Mucosa of stomach (tissue), 1 donor: ENCODE results near the gene ZBTB38.

Experiments
- H3K27me3 ChIP-seq: one replicate; pipeline ENCODE4 v1.7.0; 2013; ENCODE audit warnings: mild to moderate bottlenecking, low read length; ENCODE audit not compliant: control insufficient read depth, insufficient read depth
- H3K36me3 ChIP-seq: one replicate; pipeline ENCODE4 v1.7.0; 2013; ENCODE audit warnings: low read length; ENCODE audit not compliant: control insufficient read depth, insufficient read depth
- H3K4me1 ChIP-seq: one replicate; pipeline ENCODE4 v1.7.0; 2013; ENCODE audit warnings: mild to moderate bottlenecking, low read length; ENCODE audit not compliant: control insufficient read depth, insufficient read depth
- H3K4me3 ChIP-seq: one replicate; pipeline ENCODE4 v1.7.0; 2013; ENCODE audit warnings: low read length
- H3K9ac ChIP-seq: one replicate; pipeline ENCODE4 v1.7.0; 2013; ENCODE audit warnings: mild to moderate bottlenecking, low read length, moderate library complexity
- H3K9me3 ChIP-seq: one replicate; pipeline ENCODE4 v1.7.0; 2013; ENCODE audit warnings: mild to moderate bottlenecking, low read length, moderate library complexity; ENCODE audit not compliant: control insufficient read depth
- donor health status: Pancreatic carcinoma.

ZBTB38 gene

DNA sequence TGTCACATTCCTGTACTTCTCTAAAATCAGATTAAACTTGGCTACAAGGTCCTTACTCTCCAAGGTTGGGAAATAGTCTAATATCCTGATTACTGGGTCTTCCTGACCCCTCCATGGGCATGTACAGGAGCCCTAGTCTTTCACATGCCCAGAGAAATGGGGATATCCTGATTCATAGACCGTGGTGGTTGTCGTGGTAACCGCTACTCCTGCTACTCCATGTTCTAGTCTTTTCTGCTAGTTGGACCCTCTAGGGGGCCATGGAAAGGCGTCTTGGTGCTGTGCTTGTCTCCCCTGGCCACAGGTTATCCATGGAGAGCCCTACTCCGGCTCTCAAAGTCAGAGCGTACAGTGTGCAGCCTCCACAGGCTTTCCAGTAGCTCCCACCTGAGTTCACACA is 13.1 kb upstream of the ZBTB38 start:
- H3K27me3 ChIP-seq, result no peaks in the 10 kb centered on the region
- no peak overlapping the region for H3K4me3 ChIP-seq
- no peaks in the 10 kb centered on the region for H3K9me3 ChIP-seq
- no peak overlapping the region for H3K9ac ChIP-seq
- no peaks in the 10 kb centered on the region for H3K36me3 ChIP-seq
- H3K4me1 ChIP-seq, result no peaks in the 10 kb centered on the region

DNA sequence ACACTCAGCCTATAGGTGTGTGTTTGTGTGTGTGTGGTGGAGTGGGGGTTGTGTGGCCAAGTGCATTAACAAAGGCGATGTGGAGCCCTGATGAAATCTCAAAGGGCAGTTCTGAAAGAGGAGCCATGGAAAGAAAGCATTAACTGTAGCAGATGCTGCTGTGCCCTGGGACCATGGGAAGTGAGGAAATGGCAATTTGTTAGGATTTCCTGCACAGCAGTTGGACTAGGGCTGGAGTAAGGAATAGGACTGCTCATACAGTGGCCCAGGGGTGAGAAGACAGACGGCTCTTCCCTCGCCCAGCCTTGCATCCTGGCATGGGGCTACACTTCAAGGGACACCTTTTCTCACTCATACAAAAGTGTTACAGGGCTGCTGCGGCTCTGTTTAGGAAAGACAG is 12.3 kb upstream of the ZBTB38 start:
- Histone ChIP-seq H3K9me3 (no peaks in the 10 kb centered on the region), H3K27me3 (no peaks in the 10 kb centered on the region), H3K4me1 (no peaks in the 10 kb centered on the region), H3K36me3 (no peaks in the 10 kb centered on the region), H3K4me3 (no peak overlapping the region), H3K9ac (no peak overlapping the region)

DNA sequence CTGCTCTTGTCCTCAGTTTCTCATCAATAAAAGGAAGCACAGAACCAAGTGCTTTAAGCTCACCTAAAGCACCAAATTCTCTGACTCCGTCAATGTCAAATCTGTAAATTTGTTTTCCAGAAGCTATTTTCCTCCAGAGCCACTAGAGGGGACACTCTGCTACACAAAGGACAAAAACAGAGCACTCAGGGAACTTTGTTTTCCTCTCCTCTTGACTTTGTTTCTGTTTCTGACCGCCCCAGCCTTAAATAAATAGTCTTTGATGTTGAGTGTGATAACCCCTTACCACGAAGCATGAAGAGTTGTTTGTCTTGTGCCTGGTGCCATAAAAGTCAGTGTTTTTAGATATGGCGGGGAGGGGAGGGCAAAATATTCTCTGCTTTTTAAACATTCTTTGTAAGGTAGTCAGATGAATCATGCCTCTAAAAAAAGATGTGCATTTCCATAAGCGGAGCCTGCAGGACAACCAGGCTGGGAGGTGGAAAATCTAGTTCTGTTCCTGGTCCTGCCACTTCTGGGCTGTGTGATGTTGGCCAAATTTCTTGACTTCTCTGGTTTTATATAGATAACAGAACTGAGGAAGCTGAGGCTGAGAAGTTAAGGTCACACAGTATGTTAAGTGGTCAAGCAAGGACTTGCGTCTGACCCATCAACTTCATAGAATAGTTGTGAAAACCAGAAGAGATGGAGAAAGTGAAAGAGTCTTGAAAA is 7.3 kb upstream of the ZBTB38 start:
- Histone ChIP-seq H3K36me3 (no peaks in the 10 kb centered on the region), H3K27me3 (no peaks in the 10 kb centered on the region), H3K9me3 (no peaks in the 10 kb centered on the region), H3K9ac (no peak overlapping the region), H3K4me3 (no peak overlapping the region), H3K4me1 (peaks cover 6% of the 10 kb centered on the region)

DNA sequence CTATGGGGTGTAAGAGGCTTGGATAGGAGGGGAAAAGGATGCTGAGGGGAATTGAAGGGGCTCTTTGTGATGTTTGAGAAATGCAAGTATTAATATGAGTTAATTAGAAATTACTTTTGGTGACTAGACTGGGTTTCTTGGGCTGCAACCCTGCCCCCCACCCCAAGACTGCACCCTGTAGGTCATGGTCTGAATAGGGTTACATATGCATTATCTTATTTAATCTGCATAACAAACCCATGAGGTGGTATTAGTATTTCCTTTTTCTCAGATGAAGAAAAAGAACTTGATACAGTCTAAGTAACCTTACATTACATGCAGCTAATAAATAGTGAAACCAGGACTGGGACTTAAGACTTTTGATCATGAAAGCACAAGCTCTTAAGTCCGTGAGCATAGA is 5.6 kb upstream of the ZBTB38 start:
- H3K4me3 ChIP-seq, result no peak overlapping the region
- H3K9ac ChIP-seq, result no peak overlapping the region
- no peaks in the 10 kb centered on the region for H3K9me3 ChIP-seq
- H3K4me1 ChIP-seq, result peaks cover 23% of the 10 kb centered on the region
- no peaks in the 10 kb centered on the region for H3K27me3 ChIP-seq
- H3K36me3 ChIP-seq, result no peaks in the 10 kb centered on the region

DNA sequence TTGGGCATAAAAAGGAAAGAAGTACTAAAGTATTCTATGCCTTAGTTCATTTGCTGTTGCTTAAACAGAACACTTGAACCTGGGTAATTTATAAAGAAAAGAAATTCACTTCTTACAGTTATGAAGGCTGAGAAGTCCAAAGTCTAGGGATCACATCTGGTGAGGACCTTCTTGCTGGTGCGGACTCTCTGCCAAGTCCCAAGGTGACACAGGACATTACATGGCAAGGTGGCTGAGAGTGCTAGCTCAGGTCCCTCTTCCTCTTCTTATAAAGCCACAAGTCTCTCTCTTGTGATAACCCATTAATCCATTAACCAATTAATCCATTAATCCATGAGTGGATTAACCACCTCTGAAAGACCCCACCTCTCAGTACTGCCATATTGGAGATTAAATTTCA is 3.1 kb upstream of the ZBTB38 start:
- H3K36me3 ChIP-seq, result no peaks in the 10 kb centered on the region
- no peak overlapping the region for H3K4me3 ChIP-seq
- H3K27me3 ChIP-seq, result no peaks in the 10 kb centered on the region
- peaks cover 45% of the 10 kb centered on the region for H3K4me1 ChIP-seq
- no peak overlapping the region for H3K9ac ChIP-seq
- no peaks in the 10 kb centered on the region for H3K9me3 ChIP-seq

DNA sequence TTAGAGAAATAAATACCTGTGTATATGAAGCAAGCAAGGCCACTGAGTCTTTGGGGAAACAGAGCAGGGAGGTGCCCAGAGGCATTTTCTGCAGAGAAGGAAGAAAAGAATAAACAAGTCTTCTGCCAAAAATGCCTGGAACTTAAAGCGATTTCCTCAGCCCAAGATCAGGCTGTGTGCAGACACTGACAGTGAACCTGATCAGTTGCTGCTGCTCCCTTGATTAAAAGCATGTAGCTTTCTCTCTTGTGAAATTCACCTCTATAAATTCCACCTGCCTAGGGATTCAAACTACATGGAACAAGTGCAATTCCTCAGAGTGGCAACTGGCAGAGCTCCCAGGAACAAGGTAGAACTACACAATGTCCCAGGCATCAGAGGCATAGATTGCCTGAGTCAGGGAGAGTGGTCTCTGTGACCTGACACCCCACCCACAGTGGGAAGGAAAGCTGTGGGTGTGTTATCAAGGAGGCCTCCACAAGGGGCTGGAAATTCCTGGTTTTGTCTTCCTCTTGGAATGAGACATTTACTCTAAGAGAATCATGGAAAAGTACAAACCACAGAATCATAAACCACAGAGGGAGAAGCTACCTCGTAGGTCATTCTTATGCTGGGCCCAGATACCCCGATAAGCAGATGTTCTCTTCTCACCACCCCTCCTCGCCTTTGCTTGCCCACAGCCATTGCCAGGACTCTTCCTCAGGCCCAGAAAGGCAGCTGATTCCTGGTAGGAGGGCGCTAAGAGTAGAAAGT is 1.8 kb upstream of the ZBTB38 start:
- no peak overlapping the region for H3K4me3 ChIP-seq
- no peaks in the 10 kb centered on the region for H3K36me3 ChIP-seq
- H3K9me3 ChIP-seq, result no peaks in the 10 kb centered on the region
- no peak overlapping the region for H3K9ac ChIP-seq
- peaks cover 41% of the 10 kb centered on the region for H3K4me1 ChIP-seq
- no peaks in the 10 kb centered on the region for H3K27me3 ChIP-seq

DNA sequence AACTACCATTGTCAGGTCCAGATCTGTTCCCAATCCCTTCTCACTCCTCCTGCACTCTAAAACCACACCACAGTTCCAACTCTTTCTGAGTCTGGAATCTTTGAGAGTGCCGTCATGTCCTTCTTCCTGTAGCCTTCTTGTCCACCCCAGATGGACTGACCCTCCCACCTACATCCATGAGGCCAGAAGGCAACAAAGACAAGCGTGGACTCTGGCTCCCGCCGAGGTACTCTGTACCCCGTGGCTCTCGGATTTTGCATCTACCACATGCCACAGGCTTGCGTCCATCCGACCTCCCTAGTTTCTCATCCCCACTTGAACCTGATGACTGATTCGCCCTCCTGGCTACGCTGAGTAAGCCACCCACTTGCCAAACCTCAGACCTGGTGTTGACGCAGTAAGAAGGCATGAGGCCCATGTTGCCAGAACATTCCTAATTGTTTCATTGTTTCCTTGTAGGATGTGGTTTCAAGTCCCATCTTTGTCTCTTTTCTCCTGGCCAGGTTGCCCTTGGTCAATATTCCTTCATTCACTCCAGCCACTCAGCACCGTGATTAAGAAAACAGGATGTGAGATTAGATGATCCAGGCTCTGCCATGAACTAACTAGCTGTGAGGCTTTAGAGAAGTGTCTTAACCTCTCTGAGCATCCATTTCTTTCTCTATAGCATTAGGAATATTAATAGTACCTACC is 1.1 kb upstream of the ZBTB38 start:
- Histone ChIP-seq H3K9me3 (no peaks in the 10 kb centered on the region), H3K36me3 (no peaks in the 10 kb centered on the region), H3K4me3 (no peak overlapping the region), H3K4me1 (peaks cover 40% of the 10 kb centered on the region), H3K27me3 (no peaks in the 10 kb centered on the region), H3K9ac (no peak overlapping the region)

DNA sequence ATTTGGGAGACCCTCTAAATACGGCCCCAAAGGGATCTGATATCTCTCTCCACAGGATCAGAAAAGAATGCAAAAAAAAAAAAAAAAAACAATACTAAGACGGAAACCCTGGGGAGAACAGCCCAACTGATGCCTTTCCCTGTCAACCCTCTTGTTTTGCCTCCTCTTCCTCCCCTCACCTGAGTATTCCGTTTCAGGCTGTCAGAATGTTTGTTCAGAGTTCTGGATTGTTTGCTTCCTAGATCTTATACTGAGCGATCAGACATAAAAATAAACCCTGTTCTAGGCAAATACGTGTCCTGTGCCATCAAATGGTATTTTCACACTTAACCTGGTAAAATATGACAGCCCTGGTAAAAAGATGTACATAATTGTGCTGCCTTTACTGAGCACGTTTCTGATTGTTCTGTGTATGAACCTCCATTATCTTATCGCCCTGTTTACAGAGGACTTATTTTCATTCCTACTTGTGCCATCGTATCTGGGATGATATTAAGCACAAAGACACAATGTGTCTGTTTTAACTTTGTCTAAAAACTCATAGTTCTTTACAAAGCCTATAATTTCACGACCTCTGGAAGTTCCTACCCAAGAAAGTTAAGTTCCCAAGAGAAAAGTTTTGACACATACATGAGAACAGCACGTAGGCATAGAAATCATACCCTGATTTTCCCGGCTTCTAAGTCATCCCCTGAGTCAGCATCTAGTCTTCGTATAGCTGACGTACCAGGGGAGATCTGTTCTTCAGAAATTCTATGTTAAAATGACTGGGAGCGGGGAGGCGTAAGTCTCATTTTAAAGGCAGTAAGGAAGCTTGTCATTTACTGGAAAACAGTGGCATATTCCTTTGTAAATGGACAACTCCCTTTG is 856 bp downstream of the ZBTB38 start:
- no peaks in the 10 kb centered on the region for H3K9me3 ChIP-seq
- peak overlapping the region; percentile 25 for H3K4me3 ChIP-seq
- H3K36me3 ChIP-seq, result no peaks in the 10 kb centered on the region
- no peaks in the 10 kb centered on the region for H3K27me3 ChIP-seq
- peak overlapping the region; percentile 71 for H3K9ac ChIP-seq
- H3K4me1 ChIP-seq, result peaks cover 40% of the 10 kb centered on the region

DNA sequence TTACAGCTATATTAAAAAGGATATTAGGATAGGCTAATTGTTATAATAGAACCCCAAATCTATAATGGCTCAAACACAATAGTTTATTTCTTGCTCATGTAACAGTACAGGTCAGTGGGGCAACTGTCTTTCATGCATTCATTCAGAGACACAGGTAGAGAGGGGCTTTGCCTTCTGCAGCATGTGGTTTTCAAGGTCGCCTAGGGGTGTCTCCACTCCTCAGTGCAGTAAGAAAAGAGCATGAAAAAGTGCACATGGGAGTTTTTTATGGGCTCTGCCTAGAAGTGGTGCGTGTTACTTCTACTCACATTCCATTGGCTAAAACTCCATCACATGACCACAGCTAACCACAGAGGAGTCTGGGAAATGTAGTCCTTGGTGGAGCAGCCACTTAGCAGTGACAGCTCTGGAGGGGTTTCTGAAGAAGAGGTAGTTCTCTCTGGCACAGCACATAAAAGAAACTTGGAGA is 1.8 kb downstream of the ZBTB38 start:
- H3K36me3 ChIP-seq, result no peaks in the 10 kb centered on the region
- H3K9ac ChIP-seq, result no peak overlapping the region
- H3K27me3 ChIP-seq, result no peaks in the 10 kb centered on the region
- no peaks in the 10 kb centered on the region for H3K9me3 ChIP-seq
- peaks cover 40% of the 10 kb centered on the region for H3K4me1 ChIP-seq
- no peak overlapping the region for H3K4me3 ChIP-seq

DNA sequence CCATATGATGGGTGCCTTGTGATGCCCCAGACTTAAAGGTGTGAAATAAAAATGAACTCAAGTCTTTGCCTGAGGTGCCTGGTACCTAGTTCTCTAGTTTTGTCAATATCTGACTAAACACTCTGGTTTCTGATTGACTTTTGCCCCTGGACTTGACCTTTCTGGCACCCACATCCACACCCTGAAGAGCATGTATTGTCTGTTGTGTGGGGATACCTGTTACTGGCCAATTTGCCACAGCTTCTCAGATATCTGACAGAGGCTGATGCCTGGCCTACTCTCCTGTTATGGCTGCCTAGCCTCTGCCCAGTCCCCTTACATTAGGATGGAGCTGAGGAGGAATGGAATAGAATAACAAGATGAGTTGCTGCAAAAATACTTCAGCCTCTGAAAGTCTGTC is 3.6 kb downstream of the ZBTB38 start:
- Histone ChIP-seq H3K9me3 (no peaks in the 10 kb centered on the region), H3K27me3 (no peaks in the 10 kb centered on the region), H3K36me3 (no peaks in the 10 kb centered on the region), H3K4me1 (peaks cover 30% of the 10 kb centered on the region), H3K4me3 (no peak overlapping the region), H3K9ac (no peak overlapping the region)

DNA sequence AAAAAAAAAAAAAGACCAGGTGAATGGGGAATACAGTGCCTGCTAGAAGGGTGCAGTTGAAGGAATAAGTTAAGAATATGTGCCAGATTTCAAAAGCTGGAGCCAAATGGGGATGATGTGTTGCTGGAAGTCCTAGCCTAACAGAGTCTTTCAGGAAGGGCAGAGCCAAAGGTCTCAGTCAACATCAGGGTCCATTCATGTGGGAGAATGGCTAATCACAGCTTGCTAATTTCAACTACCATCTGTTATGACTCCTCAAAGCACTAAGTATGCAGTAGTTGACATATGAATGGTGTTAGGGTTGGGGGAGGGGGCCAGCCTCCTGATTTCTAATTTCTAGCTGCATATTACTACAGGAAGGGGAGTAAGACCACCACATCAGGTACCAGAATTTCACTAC is 4.4 kb downstream of the ZBTB38 start:
- Histone ChIP-seq H3K27me3 (no peaks in the 10 kb centered on the region), H3K9me3 (no peaks in the 10 kb centered on the region), H3K4me1 (peaks cover 22% of the 10 kb centered on the region), H3K36me3 (no peaks in the 10 kb centered on the region), H3K9ac (no peak overlapping the region), H3K4me3 (no peak overlapping the region)
